Keratinocyte (primary cell): ENCODE results near the gene MAN2C1. TPM values are rescaled to one million over a fixed set of nuclear protein-coding genes. Genes with fewer than 3 reads are reported as not detected.

Source experiments
- DNase-seq: peaks from one replicate; pipeline ENCODE4 v3.0.0-alpha.2; 2011; ENCODE audit warnings: low read depth, missing footprints, low spot score
- FAIRE-seq: peaks from 2 replicates; lab custom pipeline; 2011; peaks lifted over from hg19 to GRCh38; lab: Jason Lieb, UNC
- H2AFZ ChIP-seq: 2 replicates; pipeline ENCODE4 v1.6.0; 2012; ENCODE audit warnings: low read length, control low read depth, inconsistent platforms; ENCODE audit not compliant: control insufficient read depth
- H3K27ac ChIP-seq: 2 replicates; pipeline ENCODE4 v1.5.1; 2011; ENCODE audit warnings: low read length; ENCODE audit not compliant: control insufficient read depth, insufficient read depth
- H3K27me3 ChIP-seq: 3 replicates; pipeline ENCODE4 v1.6.0; 2011; ENCODE audit warnings: low read length; ENCODE audit not compliant: control insufficient read depth, insufficient read depth; ENCODE audit errors: extremely low read depth
- H3K36me3 ChIP-seq, 2 experiments: 2 replicates in 1 of 2; 3 replicates in 1 of 2; pipeline ENCODE4 v1.5.1; 2011; ENCODE audit warnings: low read length in 2 of 2, mild to moderate bottlenecking in 1 of 2; ENCODE audit not compliant: control insufficient read depth in 2 of 2, insufficient read depth in 2 of 2; ENCODE audit errors: extremely low read depth in 1 of 2
- H3K4me1 ChIP-seq: 3 replicates; pipeline ENCODE4 v1.5.1; 2011; ENCODE audit warnings: low read length; ENCODE audit not compliant: control insufficient read depth, insufficient read depth; ENCODE audit errors: extremely low read depth
- H3K4me2 ChIP-seq: 3 replicates; pipeline ENCODE4 v1.6.0; 2011; ENCODE audit warnings: low read depth, low read length; ENCODE audit not compliant: control insufficient read depth, insufficient read depth; ENCODE audit errors: extremely low read depth
- H3K4me3 ChIP-seq, 3 experiments: fragments of 200-600 bp in 1 of 3; sonication (generic) in 1 of 3; 2 replicates in 2 of 3; 3 replicates in 1 of 3; pipeline ENCODE4 v1.5.1; 2011 to 2016; ENCODE audit warnings: low read length in 3 of 3, mild to moderate bottlenecking in 3 of 3, control low read depth in 2 of 3, inconsistent platforms in 1 of 3, low read depth in 1 of 3, mixed read lengths in 1 of 3, mixed run types in 1 of 3, moderate library complexity in 1 of 3; ENCODE audit not compliant: control insufficient read depth in 2 of 3, insufficient read depth in 2 of 3; ENCODE audit errors: extremely low read depth in 1 of 3
- H3K79me2 ChIP-seq: 2 replicates; pipeline ENCODE4 v1.6.0; 2012; ENCODE audit warnings: low read length; ENCODE audit not compliant: control insufficient read depth, insufficient read depth
- H3K9ac ChIP-seq: 3 replicates; pipeline ENCODE4 v1.6.0; 2011; ENCODE audit warnings: low read length; ENCODE audit not compliant: control insufficient read depth, insufficient read depth; ENCODE audit errors: extremely low read depth
- H3K9me1 ChIP-seq: 3 replicates; pipeline ENCODE4 v1.6.0; 2011; ENCODE audit warnings: low read length; ENCODE audit not compliant: control insufficient read depth, insufficient read depth; ENCODE audit errors: extremely low read depth
- H3K9me3 ChIP-seq: 2 replicates; pipeline ENCODE4 v1.5.1; 2012; ENCODE audit warnings: low read depth, low read length; ENCODE audit not compliant: control insufficient read depth
- H4K20me1 ChIP-seq: 3 replicates; pipeline ENCODE4 v1.6.0; 2011; ENCODE audit warnings: low read length; ENCODE audit not compliant: control insufficient read depth, insufficient read depth; ENCODE audit errors: extremely low read depth
- EZH2 ChIP-seq: IDR thresholded peaks from one replicate; pipeline ENCODE4 v1.6.1; 2012; ENCODE audit warnings: inconsistent platforms, mild to moderate bottlenecking, low read length, moderate library complexity
- dilution Hi-C: fragments of 300-500 bp; cut with MboI; formaldehyde crosslinking; loops from one replicate; pipeline ENCODE4 v1.7.0; 2020; ENCODE audit warnings: low sequenced_read_pairs; ENCODE audit not compliant: extremely low pct_ligation_motif_present
- polyA plus RNA-seq, 5 experiments: library from polyadenylated mRNA; depleted of rRNA in 3 of 5; stranded (reverse) in 3 of 5; stranded (forward) in 1 of 5; unstranded in 1 of 5; fragments of >200 nt; gene quantifications; 1 replicate in 1 of 5; 2 replicates in 3 of 5; 3 replicates in 1 of 5; pipeline versions ENCODE4 v1.2.1 to v1.2.3, GENCODE V29; 2011 to 2012; ENCODE audit warnings: missing spikeins in 2 of 5, low read depth in 1 of 5, low replicate concordance in 1 of 5
- TF ChIP-seq, protein P1 (sequence below), 3 experiments: IDR thresholded peaks in 1 of 3; conservative IDR thresholded peaks in 1 of 3; optimal IDR thresholded peaks in 1 of 3; 2 replicates in 2 of 3; 3 replicates in 1 of 3; pipeline versions ENCODE3 to v1.5.1; 2011; ENCODE audit warnings: low read length in 3 of 3, mild to moderate bottlenecking in 3 of 3, moderate library complexity in 2 of 3, control low read depth in 1 of 3, inconsistent platforms in 1 of 3; ENCODE audit not compliant: insufficient read depth in 2 of 3; ENCODE audit errors: extremely low read depth in 1 of 3

The MAN2C1 gene
- polyA plus RNA-seq, 1 donor (not counting 4 experiments of a cell fraction or from before 2014, with no cell fraction given), result 35.4 TPM

DNA sequence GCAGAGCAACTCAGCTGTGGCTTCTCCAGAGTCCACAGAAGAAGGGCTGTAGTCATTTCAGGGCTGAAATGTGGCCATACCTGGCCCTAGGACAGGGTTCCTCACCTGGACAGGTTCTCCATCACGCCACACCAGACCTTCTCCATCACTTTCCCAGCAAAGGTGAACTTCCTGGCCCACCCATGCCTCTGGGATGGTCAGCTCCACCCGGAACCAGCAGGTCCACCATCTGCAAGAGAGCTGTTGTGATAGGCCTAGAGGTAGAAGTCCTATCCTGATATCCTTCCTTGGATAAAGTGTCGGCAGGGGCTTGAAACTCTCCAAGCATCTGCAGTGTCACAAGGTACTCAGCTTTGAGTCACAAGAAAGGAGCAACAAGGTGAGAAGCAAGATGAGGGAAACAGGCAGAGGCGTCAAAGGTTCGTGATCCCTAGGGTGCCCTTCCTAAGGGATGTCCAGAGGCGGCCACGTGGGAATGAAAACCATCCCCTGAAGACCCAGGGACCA is 948 bp downstream of the MAN2C1 start:
- Histone ChIP-seq H3K27ac (peak overlapping the region; percentile 72), H2AFZ (no peak overlapping the region), H3K4me3 (peak overlapping the region; percentile 74 to 84 (median 79)), H3K9me3 (no peaks in the 10 kb centered on the region), H3K4me2 (peak overlapping the region; percentile 58), H3K36me3 (peaks cover 21 to 39% of the 10 kb centered on the region in 2 experiments), H3K4me1 (peaks cover 30% of the 10 kb centered on the region), H3K79me2 (peaks cover 12% of the 10 kb centered on the region), H4K20me1 (no peaks in the 10 kb centered on the region), H3K9me1 (no peaks in the 10 kb centered on the region), H3K9ac (peak overlapping the region; percentile 92), H3K27me3 (no peaks in the 10 kb centered on the region)
- no peak for TF ChIP-seq EZH2
- TF ChIP-seq, protein P1, sequence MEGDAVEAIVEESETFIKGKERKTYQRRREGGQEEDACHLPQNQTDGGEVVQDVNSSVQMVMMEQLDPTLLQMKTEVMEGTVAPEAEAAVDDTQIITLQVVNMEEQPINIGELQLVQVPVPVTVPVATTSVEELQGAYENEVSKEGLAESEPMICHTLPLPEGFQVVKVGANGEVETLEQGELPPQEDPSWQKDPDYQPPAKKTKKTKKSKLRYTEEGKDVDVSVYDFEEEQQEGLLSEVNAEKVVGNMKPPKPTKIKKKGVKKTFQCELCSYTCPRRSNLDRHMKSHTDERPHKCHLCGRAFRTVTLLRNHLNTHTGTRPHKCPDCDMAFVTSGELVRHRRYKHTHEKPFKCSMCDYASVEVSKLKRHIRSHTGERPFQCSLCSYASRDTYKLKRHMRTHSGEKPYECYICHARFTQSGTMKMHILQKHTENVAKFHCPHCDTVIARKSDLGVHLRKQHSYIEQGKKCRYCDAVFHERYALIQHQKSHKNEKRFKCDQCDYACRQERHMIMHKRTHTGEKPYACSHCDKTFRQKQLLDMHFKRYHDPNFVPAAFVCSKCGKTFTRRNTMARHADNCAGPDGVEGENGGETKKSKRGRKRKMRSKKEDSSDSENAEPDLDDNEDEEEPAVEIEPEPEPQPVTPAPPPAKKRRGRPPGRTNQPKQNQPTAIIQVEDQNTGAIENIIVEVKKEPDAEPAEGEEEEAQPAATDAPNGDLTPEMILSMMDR (optimal IDR thresholded peaks at IDR 0.05 in 1 of 3, IDR thresholded peaks at IDR 0.05 in 1 of 3, conservative IDR thresholded peaks at IDR 0.05 in 1 of 3; ENCODE audit: extremely low read depth in 1 of 3, insufficient read depth in 2 of 3, low read length in 3 of 3), result no peak
- DNase-seq, result no peak
- FAIRE-seq, result no peak
- dilution Hi-C loops, result no loop called here

DNA sequence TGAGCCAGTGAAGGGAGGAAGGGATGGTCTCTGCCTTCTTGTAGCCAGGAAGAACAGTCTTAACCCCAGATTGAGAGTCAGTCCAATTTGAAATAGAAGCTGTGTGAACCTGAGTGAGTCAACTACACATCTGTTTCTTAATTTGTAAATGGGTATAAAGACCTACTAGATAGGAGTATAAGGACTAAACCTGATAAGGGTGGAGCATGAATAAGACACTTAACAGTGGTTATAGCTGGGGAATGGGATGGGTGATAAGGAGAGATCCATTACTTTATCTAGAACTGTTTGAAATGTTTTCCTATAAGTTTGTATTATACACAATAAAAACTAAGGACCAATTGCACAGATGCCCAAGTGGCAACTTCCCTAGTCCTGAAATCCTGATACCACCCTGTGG is 1.4 kb downstream of the MAN2C1 start:
- no peaks in the 10 kb centered on the region for H3K9me3 ChIP-seq
- peaks cover 12% of the 10 kb centered on the region for H3K79me2 ChIP-seq
- H3K27me3 ChIP-seq, result no peaks in the 10 kb centered on the region
- TF ChIP-seq EZH2, result no peak
- TF ChIP-seq, protein P1 (optimal IDR thresholded peaks at IDR 0.05 in 1 of 3, IDR thresholded peaks at IDR 0.05 in 1 of 3, conservative IDR thresholded peaks at IDR 0.05 in 1 of 3; ENCODE audit: extremely low read depth in 1 of 3, insufficient read depth in 2 of 3, low read length in 3 of 3), result no peak
- H3K4me1 ChIP-seq, result peaks cover 25% of the 10 kb centered on the region
- H3K4me2 ChIP-seq, result peak overlapping the region; percentile 58
- no peak for FAIRE-seq
- H3K27ac ChIP-seq, result peak overlapping the region; percentile 72
- no peak for DNase-seq
- dilution Hi-C loops, result no loop called here
- H3K9ac ChIP-seq, result peak overlapping the region; percentile 92
- peak overlapping the region in 1 of 3 experiments; percentile 79 for H3K4me3 ChIP-seq
- H2AFZ ChIP-seq, result no peak overlapping the region
- no peaks in the 10 kb centered on the region for H3K9me1 ChIP-seq
- H3K36me3 ChIP-seq, result peaks cover 23 to 38% of the 10 kb centered on the region in 2 experiments
- no peaks in the 10 kb centered on the region for H4K20me1 ChIP-seq
